Right renal pelvis (tissue), 4 donors: ENCODE measurements around the gene FAM98B. TPM values are rescaled to one million over a fixed set of nuclear protein-coding genes. Genes with fewer than 3 reads are reported as not detected.

Experiments used
- DNase-seq, 4 donors: peaks; one replicate each; pipeline ENCODE4 v3.0.0-alpha.2; 2013; ENCODE audit warnings: low read depth in 4 of 4, low spot score in 3 of 4, missing footprints in 1 of 4
- polyA plus RNA-seq, 4 donors: library from polyadenylated mRNA; unstranded; fragments of 120-200 nt; gene quantifications; one replicate each; pipeline ENCODE4 v1.2.1, GENCODE V29; 2013; ENCODE audit not compliant: insufficient read length in 4 of 4

The FAM98B gene
- polyA plus RNA-seq, 4 donors: 73.3 to 104 (median 93.5) TPM

DNA sequence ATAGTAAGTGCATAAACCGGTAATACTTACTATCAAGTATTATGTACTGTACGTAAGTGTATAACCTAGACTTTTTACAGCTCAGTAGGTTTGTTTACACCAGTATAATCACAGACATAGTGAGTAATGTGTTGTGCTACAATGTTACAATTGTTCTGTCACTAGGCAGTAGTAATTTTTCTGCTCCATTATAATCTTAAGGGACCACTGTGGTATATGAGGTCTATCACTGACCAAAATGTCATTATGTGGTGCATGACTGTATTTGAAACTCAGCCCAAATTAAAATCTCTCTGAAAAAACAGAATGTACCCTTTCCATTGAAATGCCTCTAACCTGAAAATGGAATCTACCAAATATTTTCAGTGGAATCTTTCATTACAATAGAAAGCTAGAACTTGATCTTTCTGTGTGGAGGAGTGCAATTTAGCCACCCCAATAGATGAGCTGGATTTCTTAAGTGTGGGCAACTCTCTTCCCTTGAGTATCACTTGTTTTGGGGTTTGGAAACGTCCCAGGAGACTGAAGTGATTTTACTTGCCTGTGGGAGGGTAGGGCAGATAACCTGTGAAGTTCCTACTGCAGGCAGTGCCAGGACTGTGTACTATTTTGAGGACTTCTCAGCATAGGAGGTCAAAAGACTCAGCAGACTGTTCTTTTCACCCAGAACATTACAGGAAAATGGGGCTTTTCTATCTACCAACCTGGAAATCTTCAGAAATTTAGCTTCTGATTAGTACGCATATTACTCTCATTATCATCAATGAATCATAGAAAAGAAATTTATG is 50.9 kb downstream of the FAM98B start:
- DNase-seq: no peak

GRCh38 chr15:38506997-38507396 is 53.1 kb downstream of the FAM98B start:
- DNase-seq: no peak

DNA sequence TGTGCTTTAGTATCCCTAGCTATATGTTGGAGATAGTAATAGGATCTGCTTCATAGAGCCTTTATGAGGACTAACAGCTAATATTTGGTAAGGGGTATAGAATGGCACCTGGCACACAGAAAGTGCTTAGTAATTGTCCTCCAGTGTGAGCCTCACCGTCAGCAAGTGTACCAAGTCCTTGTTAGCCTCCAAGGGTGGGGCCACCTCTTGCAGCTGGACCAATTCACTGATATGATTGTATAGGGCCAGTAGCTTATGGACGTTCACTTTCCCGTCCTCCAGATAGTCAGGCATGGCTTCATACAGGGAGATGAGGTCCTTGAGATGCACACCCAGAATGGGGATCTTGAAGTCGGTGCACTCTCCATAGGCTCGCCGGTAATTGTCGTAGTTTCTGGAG is 53.6 kb downstream of the FAM98B start:
- no peak for DNase-seq

GRCh38 chr15:38508647-38509046 is 54.7 kb downstream of the FAM98B start:
- no peak for DNase-seq

DNA sequence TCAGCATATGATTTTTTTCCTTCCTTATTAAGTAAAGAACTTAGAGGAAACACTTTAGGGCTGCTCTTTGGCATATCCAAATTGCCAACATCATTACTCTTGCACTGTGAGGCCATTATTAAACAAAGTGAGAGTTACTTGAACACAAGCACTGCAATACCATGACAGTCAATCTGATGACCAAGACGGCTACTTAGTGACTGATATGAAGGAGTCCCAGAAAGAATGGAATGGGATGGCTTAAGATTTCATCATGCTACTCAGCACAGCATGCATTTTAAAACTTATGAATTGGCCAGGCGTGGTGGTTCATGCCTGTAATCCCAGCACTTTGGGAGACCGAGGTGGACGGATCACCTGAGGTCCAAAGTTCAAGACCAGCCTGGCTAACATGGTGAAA is 55.2 kb downstream of the FAM98B start:
- DNase-seq: no peak

- DNase-seq: no peak
Measured at GRCh38 chr15:38512901-38513300, 59.0 kb downstream of the FAM98B start.

- DNase-seq: peak in 2 of 4 donors; percentile 20 to 23
Measured at GRCh38 chr15:38514601-38515000, 60.7 kb downstream of the FAM98B start.

DNA sequence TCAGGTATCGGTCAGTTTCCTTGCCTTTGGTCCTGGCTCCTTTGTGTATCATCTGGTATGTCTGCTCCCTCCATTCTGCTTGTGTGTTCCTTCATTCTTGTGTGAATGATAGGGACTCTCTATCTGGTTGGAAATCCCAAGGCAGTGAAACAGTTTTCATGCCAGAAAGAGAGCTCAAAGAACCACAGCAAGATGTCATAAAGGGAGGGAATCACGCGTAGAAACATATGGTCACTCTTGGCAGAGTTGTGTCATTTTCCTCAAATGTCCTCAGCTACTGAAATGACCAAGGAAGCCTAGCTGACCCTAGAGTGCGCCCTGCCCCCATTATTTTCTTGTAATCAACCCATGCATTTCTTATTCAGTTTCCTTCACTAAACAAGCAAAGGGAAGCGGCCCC is 62.7 kb downstream of the FAM98B start:
- DNase-seq: no peak

GRCh38 chr15:38517312-38517975 is 63.5 kb downstream of the FAM98B start:
- no peak for DNase-seq

DNA sequence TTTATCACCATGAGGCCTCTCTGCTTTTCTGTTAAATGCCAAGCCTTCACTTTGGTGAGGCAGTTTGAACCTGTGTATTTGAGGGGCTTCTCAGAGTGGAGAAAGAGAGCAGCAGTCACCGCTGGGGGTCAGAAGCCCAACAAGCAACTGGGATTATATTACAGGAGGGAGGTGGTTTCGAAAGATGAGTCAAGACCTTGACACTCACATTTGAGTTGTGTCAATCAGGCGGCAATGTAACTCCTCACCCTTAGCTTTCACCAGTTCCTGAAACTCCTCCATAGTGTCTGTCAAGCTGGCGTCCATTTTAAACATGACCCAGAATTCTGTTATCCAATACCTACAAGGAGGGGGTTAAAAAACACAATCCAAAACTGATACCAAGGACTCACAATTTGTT is 64.2 kb downstream of the FAM98B start:
- no peak for DNase-seq

DNA sequence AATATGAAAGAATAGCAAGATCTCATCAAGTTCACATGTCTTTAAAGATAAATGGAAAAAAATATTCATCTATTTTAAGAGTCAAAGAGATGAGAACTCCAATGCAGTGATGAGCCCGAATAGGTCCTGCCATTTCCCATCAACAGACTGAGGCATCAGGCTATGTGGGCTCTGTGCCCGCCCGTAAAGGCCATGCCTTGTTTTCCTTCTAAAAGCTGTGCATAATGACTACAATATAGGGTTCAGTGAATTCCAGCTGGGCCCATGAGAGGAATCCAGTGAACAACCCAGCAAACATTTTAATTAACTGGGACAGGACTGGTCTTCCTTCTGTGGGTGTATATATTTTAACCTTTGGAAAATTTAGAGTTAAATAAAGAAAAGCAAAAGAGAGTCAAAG is 66.1 kb downstream of the FAM98B start:
- DNase-seq: no peak

DNA sequence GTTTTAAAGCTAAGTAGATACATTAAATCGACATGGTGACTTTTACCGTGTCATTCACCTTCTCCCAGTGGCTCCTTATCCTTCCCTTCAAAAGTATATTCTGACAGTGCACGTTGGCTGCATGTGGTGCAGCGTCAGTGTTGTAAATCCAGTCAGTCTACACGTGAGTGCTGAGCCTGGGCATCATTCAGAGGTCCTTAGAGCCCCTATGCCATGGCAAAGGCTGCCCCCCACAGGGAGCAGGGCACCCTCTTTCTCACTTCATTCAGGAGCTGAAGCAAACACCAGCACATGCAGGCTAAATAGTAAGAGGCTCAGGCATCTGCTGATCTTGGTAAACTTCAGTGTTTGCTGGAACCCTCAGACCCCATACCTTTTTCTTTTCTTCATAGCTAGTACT is 67.4 kb downstream of the FAM98B start:
- no peak for DNase-seq

DNA sequence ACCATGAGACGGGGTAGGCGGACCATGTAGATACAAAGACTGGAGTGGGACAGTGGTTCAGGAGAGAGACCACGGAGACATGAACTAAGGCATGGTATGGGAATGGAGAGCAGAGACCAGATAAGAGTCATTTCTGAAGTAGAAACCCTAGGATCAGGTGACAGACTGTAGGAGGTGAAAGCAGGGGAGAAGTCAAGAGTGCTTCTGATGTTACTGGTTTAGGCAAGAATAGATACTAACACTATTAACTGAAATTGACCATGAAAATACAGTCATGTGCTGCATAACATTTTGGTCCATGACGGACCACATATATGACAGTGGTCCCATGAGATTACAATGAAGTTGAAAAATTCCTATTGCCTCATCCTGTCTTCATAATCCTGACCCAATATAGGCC is 69.0 kb downstream of the FAM98B start:
- no peak for DNase-seq

DNA sequence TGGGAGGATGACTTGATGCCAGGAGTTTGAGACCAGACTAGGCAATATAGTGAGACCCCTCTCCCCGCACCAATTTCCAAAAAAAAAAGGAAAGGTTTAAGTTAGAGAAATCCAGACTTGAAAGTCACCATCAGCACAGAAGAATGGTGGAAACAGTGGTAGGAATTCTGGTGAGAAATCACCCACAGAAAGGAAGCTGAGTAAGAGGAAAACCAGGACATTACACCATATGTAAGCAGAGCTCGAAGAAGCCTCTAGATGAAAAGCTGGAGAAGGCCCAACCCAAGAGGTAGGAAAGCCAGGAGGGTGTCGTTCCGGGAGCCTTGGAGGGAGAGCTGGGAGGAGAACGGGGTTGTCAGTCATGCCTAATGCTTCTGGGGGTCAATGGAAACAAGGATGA is 70.2 kb downstream of the FAM98B start:
- DNase-seq: no peak

GRCh38 chr15:38525489-38525888 is 71.6 kb downstream of the FAM98B start:
- DNase-seq: no peak

GRCh38 chr15:38526158-38526557 is 72.2 kb downstream of the FAM98B start:
- DNase-seq: no peak

- no peak for DNase-seq
Measured at GRCh38 chr15:38528294-38528693, 74.4 kb downstream of the FAM98B start.

DNA sequence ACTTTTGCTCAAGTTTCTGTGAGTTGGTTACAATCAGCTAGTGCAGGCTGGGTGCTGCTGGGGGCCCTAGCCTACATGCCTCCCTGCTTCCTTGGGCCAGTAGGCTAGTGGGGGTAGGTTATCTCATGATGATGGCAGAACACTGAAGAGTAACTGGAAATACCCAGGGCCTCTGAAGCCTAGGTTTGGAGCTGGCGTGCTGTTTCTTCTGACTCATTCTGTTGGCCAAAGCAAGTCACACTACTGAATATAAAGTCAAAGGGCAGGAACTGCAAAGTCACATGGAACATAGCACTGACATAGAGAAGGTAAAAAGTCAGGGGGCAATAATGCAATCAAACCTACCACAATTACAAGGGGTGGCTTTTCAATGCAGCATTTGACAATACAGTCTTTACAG is 76.2 kb downstream of the FAM98B start:
- no peak for DNase-seq

DNA sequence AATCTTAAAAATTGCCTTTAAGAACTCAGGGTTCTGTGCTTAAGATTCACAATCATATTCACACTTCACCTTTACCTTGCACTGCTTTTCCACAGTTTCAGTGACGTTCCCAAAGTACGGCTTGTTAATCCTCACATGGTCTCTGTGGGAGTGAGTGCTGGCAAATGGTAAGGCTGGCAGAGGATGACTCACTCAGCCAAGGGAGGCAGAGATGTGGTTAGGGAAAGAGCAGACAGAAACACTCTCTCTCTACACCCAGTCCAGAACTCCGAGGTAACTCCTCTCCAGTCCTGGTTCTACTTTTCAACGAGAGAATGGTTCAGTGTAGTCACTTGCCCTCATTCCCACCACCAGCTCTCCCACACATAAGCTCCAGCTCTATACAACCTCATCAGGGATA is 77.6 kb downstream of the FAM98B start:
- DNase-seq: no peak

DNA sequence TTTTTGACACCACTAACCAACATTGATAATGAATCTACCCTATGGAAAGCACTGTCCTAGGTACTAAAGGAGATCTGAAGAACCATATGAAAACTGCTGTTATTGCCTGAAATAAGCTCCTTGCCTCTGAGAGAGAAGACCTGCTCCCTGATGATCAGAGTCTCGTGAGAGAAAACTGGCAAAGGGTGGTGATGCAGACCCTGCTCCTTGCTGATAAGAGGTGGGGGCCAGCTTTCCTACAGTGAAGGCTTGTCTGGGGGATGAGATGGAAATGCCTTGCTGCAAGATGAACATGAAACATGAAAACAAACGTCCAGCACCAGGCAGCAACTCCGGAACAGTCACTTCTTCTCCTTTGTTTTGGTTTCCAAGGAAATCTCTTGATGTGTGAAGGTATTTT is 78.8 kb downstream of the FAM98B start:
- no peak for DNase-seq

- DNase-seq: no peak
Measured at GRCh38 chr15:38533416-38533915, 79.5 kb downstream of the FAM98B start.

DNA sequence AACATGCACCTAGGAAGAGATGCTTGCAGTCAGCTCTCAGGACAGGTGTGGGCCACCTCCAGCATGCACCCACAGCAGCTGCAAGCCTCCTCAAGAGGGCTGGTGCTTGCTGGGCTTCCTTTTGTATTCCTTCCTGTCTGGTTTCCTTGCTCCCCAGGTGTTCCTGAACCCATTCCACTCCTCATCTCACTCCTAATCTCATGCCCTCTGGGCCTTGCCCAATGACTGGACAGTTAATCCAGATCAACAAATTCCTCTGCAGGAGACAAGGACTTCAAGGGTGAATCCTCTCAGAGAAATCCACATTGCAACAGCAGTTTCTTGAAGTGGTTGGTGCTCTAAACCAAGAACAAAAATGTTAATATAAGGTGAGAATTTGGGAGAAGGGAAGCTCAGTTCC is 80.0 kb downstream of the FAM98B start:
- no peak for DNase-seq
